ENCODE measurements around the gene FBXO31.
A peak's percentile ranks its signal among the peaks of the same experiment; 100 is the strongest.
"Not testable (repeated sequence)": the region's sequence is repeated elsewhere in the genome, so short reads cannot be mapped to it uniquely, and the experiment has no call there.

FBXO31 gene

DNA sequence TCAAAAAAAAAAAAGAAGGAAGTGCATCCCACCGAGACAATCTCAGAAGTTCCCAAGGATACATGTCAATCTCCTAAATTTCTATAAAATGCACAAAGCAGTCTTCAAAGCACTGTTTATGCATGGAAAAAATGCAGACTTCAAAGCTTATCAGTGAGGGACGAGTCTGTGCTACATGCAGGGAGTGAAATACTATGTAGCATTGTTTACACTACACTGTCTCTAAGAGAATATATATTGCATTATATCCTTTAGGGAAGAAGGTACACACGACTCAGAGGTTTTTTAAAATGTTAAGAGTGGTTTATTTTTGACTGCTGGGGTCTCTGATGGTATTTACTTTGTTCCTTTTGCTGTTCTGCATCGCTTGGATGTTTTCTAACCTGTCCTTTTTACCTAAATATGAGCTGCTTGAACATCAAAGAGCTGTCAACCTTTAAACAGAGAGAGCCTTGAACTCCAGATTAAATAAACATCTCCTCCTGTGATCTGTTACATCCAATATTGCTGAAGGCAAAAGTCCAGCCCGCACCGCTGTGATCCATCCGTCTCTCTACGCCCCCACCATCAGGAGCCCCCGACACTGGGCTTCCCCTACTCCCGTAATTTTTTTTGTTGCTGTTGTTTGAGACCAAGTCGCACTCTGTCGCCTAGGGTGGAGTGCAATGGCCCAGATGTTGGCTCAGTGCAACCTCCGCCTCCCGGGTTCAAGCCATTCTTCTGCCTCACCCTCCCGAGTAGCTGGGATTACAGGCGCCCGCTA, 1.4 kb downstream of the FBXO31 start:
- DNase-seq, result no peak

DNA sequence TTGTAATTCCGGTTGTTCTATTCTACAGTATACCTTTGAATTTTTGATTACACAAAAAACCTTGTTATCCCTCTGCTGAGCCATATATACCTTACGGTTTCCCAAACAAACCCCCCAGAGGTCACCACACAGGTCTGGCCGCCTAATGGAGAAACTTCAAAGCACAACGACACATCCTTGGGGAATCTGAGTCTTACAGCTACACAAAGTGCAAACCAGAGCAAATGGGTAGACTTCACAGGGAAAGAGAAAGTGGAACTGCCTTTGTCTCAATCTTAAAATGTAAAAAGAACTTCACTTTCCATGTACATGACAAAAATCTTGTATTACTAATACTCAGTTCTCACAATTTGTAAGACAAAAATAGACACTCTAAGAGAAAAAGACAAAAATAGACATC, 2.7 kb downstream of the FBXO31 start:
- DNase-seq, result peak; percentile 28

DNA sequence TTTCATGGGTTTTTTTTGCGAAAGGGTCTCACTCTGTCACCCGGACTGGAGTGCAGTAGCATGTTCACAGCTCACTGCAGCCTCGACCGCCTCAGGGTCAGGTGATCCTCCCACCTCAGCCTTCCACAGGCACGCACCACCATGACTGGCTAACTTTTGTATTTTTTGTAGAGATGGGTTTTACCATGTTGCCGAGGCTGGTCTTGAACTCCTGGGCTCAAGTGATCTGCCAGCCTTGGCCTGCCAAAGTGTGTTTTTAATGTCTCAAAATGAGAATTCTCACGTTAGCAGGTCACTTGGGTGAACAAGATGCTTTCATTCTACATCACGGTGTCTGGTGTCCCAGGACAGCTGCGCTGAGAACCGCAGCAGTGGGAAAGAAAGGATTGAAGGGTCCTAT, 3.2 kb downstream of the FBXO31 start:
- peak; percentile 33 for DNase-seq

DNA sequence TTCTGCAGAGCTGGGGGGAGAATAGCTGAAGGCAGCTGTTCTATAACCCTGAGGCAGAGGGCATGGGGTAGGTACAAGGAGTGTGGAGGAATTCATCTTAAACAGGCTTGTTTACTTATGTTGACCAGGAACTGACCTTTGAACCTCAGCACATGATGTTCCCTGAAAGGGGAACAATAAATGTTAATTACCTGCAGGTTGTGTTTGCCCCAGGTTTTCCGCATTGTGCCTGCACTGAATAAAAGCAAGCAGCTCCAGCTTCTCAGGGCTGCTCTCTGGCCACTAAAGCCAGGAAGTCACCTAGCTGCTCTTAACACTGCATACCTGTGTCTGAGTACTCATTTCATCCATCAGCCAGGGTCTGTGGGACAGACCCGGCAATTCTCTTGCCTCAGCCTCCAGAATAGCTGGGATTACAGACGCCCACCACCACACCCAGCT, 4.2 kb downstream of the FBXO31 start:
- DNase-seq, result not testable (repeated sequence)

DNA sequence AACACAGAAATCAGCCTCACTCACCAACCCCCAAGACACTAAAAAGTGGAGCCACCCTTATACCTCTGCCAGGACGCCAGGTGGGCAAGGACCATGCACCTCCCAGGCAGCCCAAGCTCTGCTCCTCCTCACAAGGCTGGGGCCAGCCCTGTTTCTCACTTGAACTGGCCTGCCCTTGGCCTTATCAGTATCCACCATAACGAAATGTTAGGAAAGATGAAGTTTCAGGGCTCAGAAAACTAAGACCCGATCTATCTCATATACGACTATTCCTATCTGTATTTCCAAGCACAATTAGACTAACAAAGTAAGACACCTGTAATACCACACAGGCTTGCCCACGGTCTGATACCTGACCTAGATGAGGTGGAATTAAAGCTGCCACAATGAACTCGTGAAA, 6.9 kb downstream of the FBXO31 start:
- no peak for DNase-seq

DNA sequence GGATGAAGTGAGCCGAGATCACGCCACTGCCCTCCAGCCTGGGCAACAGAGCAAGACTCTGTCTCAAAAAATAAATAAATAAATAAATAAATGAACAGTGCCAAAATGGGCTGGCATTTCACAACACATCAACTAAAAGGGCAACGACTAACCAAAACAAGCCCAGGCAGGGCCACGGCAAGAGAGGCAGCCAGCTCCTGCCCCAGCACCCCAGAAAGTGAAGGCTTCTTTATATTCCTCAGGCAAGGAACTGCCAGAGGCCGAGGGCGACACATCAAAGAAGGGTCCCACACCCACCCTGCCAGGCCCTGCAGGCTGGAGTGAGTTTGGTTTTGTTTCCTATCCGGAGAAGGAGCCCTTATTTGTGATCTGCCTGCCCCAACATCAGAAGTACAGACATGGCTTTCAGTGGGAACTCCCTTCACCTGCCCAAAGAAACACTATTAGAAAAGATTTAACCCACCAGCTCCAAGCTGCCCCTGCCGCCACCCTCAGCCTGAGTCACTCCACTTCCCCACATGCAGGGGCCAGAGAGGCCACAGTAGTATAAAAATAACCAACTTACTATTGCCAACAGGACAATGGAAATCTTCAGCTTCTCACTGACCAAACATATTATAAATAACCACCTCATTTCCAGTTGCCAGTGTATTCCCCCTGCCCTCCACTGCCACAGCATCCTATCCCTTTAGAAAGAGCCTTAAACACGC, 8.0 kb downstream of the FBXO31 start:
- no peak for DNase-seq

DNA sequence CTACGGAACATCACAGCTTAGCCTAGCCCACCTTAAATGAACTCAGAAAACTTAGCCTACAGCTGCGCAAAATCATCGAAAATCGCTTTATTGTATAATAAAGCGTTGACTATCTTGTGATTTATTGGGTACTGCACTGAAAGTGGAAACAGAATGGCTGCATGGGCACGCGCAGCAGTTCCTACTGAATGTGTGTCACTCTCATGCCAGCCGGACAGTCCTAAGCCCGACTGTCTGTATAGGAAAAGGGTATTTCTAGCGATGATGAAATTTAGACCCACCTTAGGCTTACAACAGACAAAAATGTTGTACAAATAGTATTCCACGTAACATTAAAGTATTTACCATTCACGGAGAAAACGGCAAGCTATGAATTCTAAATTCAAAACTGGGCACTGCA, 9.3 kb downstream of the FBXO31 start:
- DNase-seq, result no peak

DNA sequence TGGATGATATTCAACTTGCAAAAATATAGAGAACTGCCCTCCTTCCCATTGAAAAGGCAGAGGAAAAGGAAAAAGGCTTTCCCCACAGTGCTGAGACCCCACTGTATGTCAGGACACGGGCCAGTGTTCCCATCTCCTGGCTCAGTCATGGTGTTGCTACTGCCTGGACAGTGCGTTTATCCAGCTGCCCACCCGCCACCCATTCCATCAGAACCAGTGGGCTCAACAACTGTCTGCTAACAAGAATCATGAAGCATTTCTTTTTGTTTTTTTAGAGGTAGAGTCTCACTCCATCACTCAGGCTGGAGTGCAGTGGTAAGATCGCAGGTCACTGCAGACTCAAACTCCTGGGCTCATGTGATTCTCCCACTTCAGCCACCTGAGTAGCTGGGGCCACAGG, 11.3 kb downstream of the FBXO31 start:
- DNase-seq, result no peak

DNA sequence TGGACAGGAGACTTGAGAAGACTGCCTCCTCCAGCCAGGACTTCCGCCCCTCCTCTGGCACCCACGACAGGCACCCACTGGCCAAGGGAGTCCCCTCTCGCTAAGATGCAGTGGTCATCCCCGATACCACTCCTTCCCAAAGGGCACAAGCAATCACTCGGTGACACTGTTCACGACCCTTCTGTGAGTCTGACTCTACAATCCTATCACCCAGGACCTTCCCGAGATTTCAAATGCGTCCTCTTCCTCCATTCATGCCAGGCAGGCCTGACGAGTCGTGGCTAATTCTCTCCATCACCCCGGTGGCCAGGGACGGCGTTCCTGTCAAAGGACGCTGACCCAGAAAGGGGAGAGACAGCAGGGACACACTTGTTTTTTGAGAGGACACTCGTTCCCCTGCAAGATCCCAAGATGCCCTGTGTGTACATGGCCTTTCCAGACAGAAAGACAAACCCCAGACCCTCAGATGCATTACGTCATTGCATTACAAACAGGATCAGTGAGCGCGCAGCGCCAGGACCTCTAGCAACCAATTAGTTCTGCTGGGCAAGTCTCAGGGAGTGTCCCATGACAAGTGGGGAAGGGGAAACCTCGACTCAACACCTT, 12.2 kb downstream of the FBXO31 start:
- no peak for DNase-seq

DNA sequence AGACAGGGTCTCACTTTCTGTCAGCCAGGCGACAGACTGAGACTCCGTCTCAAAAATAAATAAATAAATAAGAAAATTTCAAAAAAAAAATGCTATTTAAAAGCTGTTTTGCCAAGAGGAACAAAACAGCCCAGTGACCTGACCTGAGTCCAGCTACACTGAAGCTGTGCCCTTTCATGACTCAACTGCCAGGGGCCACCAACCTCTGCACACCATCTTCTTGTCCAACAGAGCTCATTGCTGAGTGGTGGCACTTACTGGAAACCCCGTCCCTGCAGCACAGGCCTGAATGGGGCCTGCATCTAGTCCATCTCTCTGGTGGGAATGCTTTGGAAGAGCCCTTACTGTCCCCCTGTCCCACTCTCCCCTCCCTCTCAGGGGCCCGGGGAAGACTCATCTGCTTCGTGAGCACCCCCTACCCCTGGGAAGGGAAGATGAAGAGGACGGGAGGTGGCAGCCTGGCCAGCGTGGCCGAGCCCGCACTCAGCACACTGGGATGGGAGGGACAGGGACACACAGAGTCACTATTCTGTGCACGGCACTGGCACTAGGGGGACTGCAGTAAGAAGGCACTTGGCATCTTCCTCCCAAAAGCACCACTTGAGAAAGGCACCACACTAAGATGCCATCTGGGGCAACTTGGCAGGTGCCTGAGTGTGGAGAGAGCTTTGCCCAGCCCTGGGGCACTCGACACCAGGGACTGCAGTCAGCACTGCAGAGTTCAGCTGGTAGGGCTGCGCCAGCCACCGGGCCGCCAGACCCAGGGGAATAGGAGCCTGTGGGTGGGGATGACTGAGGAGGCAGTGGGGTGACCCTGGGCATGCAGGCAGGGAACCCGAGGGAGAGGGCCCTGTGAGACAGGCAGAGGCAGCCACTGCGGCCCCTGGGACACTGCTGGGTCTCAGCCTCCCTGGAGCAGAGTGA, 13.5 kb downstream of the FBXO31 start:
- no peak for DNase-seq

DNA sequence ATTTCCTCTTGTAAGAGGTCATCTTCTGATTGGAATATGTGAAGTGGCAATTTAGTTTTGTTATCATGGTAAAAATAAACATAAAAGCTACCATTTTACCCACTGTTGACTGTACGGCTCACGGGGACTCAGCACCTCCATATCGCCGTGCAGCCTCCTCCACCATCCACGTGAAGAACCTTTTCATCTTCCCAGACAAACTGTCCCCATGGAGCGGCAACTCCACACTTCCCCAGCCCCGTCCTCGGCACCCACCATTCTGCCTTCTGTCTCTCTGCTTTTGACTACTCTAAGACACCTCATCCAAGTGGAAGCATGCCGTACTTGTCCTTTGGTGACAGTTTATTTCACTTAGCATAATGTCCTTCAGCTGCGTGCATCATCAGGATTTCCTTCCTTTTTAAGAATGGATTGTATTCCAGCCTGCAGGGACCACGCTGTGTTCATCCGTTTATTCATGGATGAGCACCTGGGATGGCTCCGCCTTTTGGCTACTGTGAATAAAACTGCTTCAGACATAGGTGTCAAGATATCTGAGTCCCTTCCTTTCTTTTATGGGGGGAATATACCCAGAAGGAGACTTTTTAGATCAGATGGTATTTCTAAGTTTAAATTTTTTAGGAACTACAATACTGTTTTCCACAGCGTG, 14.3 kb downstream of the FBXO31 start:
- no peak for DNase-seq

DNA sequence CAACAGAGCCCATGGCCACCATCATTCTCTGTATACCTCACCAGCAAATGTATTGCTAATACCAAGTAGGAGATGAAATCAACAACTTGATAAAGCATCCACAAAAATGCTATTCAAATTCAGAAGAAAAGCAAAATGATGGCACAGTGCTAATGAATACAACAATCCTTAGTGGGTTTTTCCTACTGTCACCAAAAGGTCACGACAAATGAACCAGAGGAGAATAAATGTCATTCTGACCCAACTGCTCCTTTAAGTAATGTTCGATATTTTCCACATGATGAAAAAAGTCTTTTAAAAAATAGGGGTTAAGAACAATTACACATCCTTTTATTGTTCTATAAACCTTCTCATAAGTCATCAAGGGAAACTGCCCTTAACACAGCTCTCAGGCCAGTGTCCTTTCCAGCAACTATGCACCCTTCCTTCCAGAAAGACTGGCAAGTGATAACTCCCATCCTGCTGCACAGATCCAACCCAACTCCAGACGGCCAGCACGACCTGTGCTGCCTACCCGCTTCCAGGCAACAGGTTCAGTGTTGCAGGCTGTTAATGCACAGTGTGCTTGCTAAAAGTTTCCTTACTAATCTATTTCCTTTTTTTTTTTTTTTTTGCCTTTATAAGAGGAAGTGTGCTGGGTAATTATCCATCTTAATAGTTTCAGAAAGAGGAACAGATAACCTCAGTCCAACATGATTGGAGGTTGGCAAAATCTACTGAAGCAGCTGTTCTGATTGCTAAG, 15.4 kb downstream of the FBXO31 start:
- DNase-seq, result no peak

DNA sequence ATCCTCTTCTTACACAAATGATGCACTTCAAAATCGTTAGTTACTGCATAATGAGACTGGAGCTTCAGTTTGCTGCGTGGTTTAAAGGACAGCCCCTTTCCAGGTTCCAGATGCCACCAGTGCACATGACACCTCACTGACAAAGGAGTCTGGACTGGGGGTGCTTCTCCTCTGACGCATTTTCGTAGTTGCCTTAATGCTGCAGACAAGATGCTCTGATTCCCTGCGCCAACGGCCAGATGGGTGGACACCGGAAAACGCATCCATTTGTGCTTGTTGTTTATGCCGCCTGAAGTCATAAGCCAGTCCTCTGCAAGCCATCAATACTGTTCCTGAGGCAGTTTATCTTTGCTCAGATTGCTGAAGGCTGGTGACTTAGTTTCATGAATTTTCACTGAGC, 16.0 kb downstream of the FBXO31 start:
- DNase-seq, result no peak

DNA sequence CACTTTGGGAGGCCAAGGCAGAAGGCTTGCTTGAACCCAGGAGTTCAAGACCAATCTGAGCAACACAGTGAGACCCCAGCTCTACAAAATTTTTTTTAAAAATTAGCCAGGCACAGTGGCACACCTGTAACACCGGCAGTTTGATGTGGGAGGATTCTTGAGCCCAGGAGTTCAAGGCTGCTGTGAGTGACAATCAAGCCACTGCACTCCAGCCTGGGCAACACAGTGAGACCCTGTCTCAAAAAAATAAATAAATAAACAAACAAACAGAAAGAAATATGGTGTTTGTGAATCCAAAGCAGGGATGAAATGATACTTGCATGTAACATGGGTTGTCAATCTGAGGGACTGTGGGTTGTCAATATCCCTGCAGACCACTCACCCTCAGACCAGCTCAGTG, 16.6 kb downstream of the FBXO31 start:
- no peak for DNase-seq

DNA sequence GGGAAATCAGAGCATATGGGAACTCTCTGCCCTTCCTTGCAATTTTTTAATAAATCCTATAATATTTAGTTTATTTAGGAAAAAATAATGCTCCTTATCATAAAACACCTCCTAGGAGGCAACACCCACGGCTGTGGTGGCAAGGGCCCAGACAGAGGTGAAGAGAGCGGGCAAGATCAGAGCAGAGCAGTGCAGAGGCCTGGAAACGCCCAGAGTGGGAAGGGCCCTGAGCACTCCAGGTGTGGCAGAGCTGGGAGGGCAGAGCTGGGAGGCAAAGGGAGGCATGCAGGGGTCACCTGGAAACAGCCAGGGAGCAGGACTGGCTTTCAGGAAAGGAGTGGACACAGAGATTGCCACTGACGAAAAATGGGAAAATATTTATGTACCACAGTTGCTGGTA, 17.3 kb downstream of the FBXO31 start:
- no peak for DNase-seq

DNA sequence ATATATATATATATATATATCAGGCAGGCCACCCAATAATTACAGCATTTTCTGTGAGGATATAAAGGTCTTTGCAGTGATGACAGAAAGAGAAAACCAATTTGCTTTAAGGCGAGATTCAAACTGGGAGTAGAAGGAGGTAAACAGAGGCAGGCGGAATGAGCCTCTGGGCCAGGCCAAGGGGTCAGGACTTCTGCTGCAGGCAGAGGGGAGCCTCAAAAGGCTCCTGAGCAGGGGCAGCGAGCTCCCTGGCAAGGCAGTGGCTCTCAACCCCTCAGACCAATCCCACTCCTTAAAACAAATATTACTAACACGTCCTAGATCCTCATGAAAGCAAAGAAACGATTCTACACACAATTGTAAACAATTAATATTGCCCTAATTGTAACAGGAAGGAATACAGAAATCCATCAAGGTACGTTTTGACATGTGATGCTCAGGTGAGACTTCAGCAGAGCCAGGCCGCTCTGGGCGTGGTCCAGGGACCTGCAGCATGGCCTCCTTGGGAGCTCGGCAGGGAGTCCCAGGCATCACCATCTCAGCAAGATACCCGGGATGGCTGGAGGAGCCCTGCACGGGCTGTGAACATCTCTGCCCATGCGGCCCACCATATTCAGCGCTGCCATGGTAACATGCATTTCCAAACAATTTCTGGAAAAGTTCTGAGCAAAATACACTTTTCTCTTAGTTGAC, 18.4 kb downstream of the FBXO31 start:
- no peak for DNase-seq

DNA sequence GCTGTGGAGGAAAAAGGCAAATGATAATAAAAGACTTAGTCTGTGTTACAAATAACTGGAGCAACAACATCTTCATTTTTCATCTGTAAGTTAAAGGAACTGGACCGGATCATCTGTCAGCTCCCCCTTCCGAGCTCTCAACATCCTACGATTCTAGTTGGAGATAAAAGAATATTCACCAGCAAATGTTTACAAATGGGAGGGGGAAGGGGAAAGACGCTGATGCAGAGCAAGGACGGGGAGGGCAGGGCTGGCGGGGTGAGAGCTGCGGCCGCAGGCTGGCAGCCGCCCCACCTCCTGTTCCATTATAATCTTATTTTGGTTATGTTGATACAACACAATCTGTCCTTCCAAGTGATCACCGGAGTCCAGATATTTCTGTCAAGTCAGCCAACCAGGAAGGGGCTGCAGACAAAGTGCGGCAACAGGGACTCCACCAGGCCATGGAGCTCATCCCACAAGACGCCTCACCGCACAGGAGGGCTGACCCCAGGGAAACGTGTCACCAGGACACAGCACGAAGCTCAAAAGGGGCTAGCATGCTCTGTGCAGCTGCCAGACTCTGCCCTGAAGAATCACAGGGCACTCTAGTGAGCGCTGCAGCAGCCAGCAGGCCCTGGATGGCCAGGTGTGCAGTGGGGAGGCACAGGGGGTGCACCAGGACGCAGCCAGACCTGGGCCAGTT, 19.7 kb downstream of the FBXO31 start:
- DNase-seq, result no peak

DNA sequence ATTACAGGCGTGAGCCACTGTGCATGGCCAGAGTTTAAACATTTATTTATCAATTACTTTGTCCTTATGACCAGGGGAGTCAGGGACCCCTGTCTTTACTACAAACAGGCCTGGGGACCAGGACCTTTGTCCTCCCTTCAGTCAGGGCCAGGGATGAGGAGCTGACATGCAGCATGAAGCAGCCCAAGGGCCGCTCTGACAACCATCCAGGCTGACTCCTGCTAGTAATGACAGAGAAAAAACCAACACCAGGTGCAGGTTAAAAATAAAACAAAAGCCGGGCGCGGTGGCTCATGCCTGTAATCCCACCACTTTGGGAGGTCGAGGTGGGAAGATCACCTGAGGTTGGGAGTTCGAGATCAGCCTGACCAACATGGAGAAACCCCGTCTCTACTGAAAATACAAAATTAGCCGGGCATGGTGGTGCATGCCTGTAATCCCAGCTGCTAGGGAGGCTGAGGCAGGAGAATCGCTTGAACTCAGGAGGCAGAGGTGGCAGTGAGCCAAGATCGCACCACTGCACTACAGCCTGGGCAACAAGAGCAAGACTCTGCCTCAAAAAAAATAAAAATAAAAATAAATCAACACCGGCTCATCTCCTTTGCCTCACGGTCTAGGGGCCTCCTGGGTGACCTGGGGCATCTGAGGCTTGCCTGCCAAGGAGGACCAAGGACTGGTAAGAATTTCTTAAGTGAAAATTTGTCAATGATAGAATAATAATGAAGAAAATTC, 20.6 kb downstream of the FBXO31 start:
- not testable (repeated sequence) for DNase-seq

DNA sequence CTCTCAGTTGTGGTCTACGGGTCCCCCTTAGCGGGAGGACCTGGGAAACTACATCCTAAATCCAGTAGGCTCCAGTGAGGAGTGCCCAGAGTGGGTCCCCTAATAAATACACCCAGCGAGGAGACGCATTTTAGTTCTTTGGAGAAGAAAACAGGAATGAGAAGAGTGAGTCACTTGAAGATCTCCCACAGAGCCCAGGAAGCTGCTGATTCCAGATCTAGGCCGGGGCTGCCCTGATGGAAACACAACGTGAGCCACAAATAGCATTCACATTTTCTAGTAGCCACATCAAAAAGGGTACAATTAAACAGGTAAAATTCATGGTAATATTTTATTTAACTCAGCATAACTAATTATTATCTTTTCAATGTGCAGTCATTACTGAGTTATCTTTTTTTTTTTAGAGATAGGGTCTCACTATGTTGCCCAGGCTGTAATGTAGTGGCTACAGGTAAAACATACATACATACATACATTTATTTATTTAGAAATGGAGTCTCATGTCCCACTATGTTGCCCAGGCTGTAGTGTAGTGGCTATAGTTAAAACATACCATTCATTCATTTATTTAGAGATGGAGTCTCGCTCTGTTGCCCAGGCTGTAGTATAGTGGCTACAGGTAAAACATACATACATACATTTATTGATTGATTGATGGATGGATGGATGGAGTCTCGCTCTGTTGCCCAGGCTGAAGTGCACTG, 21.5 kb downstream of the FBXO31 start:
- no peak for DNase-seq
